ENCODE data around the gene DPF3.

Gene DPF3

GRCh38 chr14:72892103-72892878, 1.6 kb downstream of the DPF3 start:
- no peak for TF ChIP-seq CTCF (IDR thresholded peaks at IDR 0.05)

GRCh38 chr14:72891666-72892102, 2.2 kb downstream of the DPF3 start:
- TF ChIP-seq CTCF (IDR thresholded peaks at IDR 0.05) = no peak

- no peak for TF ChIP-seq CTCF (IDR thresholded peaks at IDR 0.05)
Observed at GRCh38 chr14:72889366-72889765, 4.5 kb downstream of the DPF3 start.

- no peak for TF ChIP-seq CTCF (IDR thresholded peaks at IDR 0.05)
Observed at GRCh38 chr14:72888636-72889201, 5.2 kb downstream of the DPF3 start.

DNA sequence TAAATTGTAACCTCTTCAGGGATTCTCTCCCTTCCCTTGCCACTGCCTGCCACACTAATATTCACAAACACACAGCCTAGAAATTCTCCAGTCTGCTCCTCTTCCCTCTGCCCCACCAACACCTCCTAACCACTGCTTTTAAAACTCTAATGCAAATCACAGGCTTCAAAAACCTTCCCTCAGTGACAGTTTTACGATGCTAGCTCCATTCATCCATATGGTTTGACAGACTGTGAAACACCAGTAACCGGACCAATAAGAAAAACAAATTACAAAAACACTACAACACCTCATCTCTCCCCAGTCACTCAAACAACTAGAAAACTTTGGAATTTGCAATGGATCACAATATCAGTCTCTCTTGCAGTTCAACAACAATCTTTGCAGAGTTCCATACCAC, 5.7 kb downstream of the DPF3 start:
- TF ChIP-seq CTCF (IDR thresholded peaks at IDR 0.05) = no peak

- no peak for TF ChIP-seq CTCF (IDR thresholded peaks at IDR 0.05)
Observed at GRCh38 chr14:72887514-72887913, 6.4 kb downstream of the DPF3 start.

DNA sequence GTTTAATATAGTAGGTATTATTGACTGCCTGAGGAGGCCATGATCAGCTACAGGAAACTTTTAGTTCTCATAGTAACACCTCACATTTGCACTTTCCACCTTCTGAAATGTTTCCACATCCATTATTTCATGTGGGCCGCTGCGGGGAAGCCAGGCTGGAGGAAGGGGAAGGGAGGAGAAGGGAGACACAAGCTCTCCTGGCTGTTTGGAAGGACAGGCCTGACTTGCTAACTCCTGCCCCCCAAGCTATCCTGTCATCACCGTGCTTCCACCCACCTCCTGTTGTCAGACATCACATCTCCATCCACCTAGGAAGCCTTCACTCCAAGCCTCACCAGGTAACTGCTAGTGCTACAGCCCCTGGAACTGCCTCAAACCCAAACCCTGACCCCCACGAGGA, 9.5 kb downstream of the DPF3 start:
- TF ChIP-seq CTCF (IDR thresholded peaks at IDR 0.05) = no peak

All from LNCAP (cell line).